ENCODE data around the gene OR10G7.
"Not testable (repeated sequence)": the region's sequence is repeated elsewhere in the genome, so short reads cannot be mapped to it uniquely, and the experiment has no call there.

The OR10G7 gene

GRCh38 chr11:124039557-124039956 is 1.6 kb downstream of the OR10G7 start:
- DNase-seq = no peak

- no peak for DNase-seq
These were observed 4.5 kb downstream of the OR10G7 start for GRCh38 chr11:124036666-124037065.

GRCh38 chr11:124026498-124026897 is 14.6 kb downstream of the OR10G7 start, which contains the start of gene OR10G8:
TSS of gene OR10G8 (plus strand) at chr11:124026798. CDS start at chr11:124029623, 2,825 bp downstream.
- no peak for DNase-seq

- DNase-seq = not testable (repeated sequence)
These were observed 25.3 kb downstream of the OR10G7 start for GRCh38 chr11:124015837-124016236.

GRCh38 chr11:124012697-124013096 is 28.4 kb downstream of the OR10G7 start, which contains the start of gene OR10G4:
TSS of gene OR10G4 (plus strand) at chr11:124012997. CDS start at chr11:124015575, 2,578 bp downstream.
- no peak for DNase-seq

- no peak for DNase-seq
These were observed 46.0 kb downstream of the OR10G7 start, which contains the start of gene OR10G6 for GRCh38 chr11:123995119-123995518. TSS of gene OR10G6 (minus strand) at chr11:123995161. CDS start at chr11:123995161, 0 bp downstream.
